Activated T-cell treated with anti-CD3 and anti-CD28 coated beads, Interleukin-2, amount 50 U/mL, for 48 hours (primary cell): ENCODE data around the gene DLL4.

Experiments
- DNase-seq, 2 experiments: peaks; one replicate each; pipeline ENCODE4 v3.0.0-alpha.2; 2020

Gene DLL4

GRCh38 chr15:40927873-40928806 is 1.0 kb upstream of the DLL4 start:
- DNase-seq, result peak in 1 of 2 experiments; percentile 34

GRCh38 chr15:40929660-40930429 is 705 bp downstream of the DLL4 start:
- DNase-seq, result no peak

- peak; percentile 79 for DNase-seq
These were observed 1.5 kb downstream of the DLL4 start for GRCh38 chr15:40930430-40931299.

- no peak for DNase-seq
These were observed 2.4 kb downstream of the DLL4 start for GRCh38 chr15:40931300-40932142.

GRCh38 chr15:40932156-40932555 is 3.0 kb downstream of the DLL4 start:
- no peak for DNase-seq

GRCh38 chr15:40932649-40933516 is 3.7 kb downstream of the DLL4 start:
- DNase-seq, result no peak

- DNase-seq, result no peak
These were observed 4.4 kb downstream of the DLL4 start for GRCh38 chr15:40933517-40933902.

- no peak for DNase-seq
These were observed 5.3 kb downstream of the DLL4 start for GRCh38 chr15:40934457-40934856.

GRCh38 chr15:40936234-40936708 is 7.1 kb downstream of the DLL4 start:
- DNase-seq, result no peak

GRCh38 chr15:40936709-40937666 is 7.8 kb downstream of the DLL4 start:
- DNase-seq, result no peak

- no peak for DNase-seq
These were observed 8.8 kb downstream of the DLL4 start for GRCh38 chr15:40937762-40938535.

- DNase-seq, result no peak
These were observed 9.4 kb downstream of the DLL4 start for GRCh38 chr15:40938536-40938870.

- peak in 1 of 2 experiments; percentile 47 for DNase-seq
These were observed 11.2 kb downstream of the DLL4 start for GRCh38 chr15:40940296-40940801.

- DNase-seq, result no peak
These were observed 12.0 kb downstream of the DLL4 start for GRCh38 chr15:40941068-40941527.

GRCh38 chr15:40941528-40942336 is 12.6 kb downstream of the DLL4 start:
- DNase-seq, result peak; percentile 72 to 80

GRCh38 chr15:40942337-40942854 is 13.3 kb downstream of the DLL4 start:
- no peak for DNase-seq

- no peak for DNase-seq
These were observed 13.7 kb downstream of the DLL4 start for GRCh38 chr15:40942878-40943277.
